Trophoblast cell (in vitro differentiated cells and primary cell): ENCODE data around the gene CLEC16A.

Experiments used
- DNase-seq, 2 donors: peaks; one replicate each; pipeline ENCODE4 v3.0.0-alpha.2; 2016
- H2AFZ ChIP-seq: 2 replicates; pipeline ENCODE4 v1.6.1; 2013; ENCODE audit warnings: low read length, moderate library complexity, mild to moderate bottlenecking; ENCODE audit not compliant: insufficient read depth, poor library complexity
- H2AK5ac ChIP-seq: 2 replicates; pipeline ENCODE4 v1.6.1; 2013; ENCODE audit warnings: mild to moderate bottlenecking, low read length
- H2BK120ac ChIP-seq: 2 replicates; pipeline ENCODE4 v1.6.1; 2013; ENCODE audit warnings: low read length, mild to moderate bottlenecking, moderate library complexity; ENCODE audit not compliant: insufficient read depth, poor library complexity
- H2BK12ac ChIP-seq: 2 replicates; pipeline ENCODE4 v1.6.1; 2013; ENCODE audit warnings: mild to moderate bottlenecking, low read length, moderate library complexity
- H2BK5ac ChIP-seq: 2 replicates; pipeline ENCODE4 v1.6.1; 2013; ENCODE audit warnings: low read length, low read depth, moderate library complexity, mild to moderate bottlenecking; ENCODE audit not compliant: poor library complexity
- H3K14ac ChIP-seq: 2 replicates; pipeline ENCODE4 v1.6.1; 2013; ENCODE audit warnings: mild to moderate bottlenecking, low read length
- H3K18ac ChIP-seq: 2 replicates; pipeline ENCODE4 v1.6.1; 2013; ENCODE audit warnings: mild to moderate bottlenecking, low read length
- H3K23ac ChIP-seq: 2 replicates; pipeline ENCODE4 v1.6.1; 2013; ENCODE audit warnings: low read length
- H3K27ac ChIP-seq: 2 replicates; pipeline ENCODE4 v1.5.1; 2013; ENCODE audit warnings: low read depth, mild to moderate bottlenecking, inconsistent platforms, low read length, moderate library complexity
- H3K27me3 ChIP-seq: 2 replicates; pipeline ENCODE4 v1.6.1; 2013; ENCODE audit warnings: inconsistent platforms, mild to moderate bottlenecking, low read length, moderate library complexity; ENCODE audit not compliant: insufficient read depth
- H3K36me3 ChIP-seq, 2 experiments: 1 replicate in 1 of 2; 2 replicates in 1 of 2; pipeline ENCODE4 v1.6.1; 2013; ENCODE audit warnings: low read length in 2 of 2, mild to moderate bottlenecking in 2 of 2, moderate library complexity in 1 of 2; ENCODE audit not compliant: insufficient read depth in 2 of 2, control insufficient read depth in 1 of 2
- H3K4ac ChIP-seq: 2 replicates; pipeline ENCODE4 v1.6.1; 2013; ENCODE audit warnings: low read depth, mild to moderate bottlenecking, low read length, moderate library complexity
- H3K4me1 ChIP-seq, 2 experiments: 1 replicate in 1 of 2; 2 replicates in 1 of 2; pipeline ENCODE4 v1.6.1; 2013; ENCODE audit warnings: low read length in 2 of 2, mild to moderate bottlenecking in 2 of 2, moderate library complexity in 1 of 2; ENCODE audit not compliant: insufficient read depth in 2 of 2, control insufficient read depth in 1 of 2
- H3K4me2 ChIP-seq: 2 replicates; pipeline ENCODE4 v1.6.1; 2013; ENCODE audit warnings: inconsistent platforms, mild to moderate bottlenecking, low read length, moderate library complexity
- H3K4me3 ChIP-seq: 2 replicates; pipeline ENCODE4 v1.5.1; 2013; ENCODE audit warnings: mild to moderate bottlenecking, low read depth, low read length, inconsistent platforms
- H3K79me1 ChIP-seq: one replicate; pipeline ENCODE4 v1.6.1; 2013; ENCODE audit warnings: low read length
- H3K79me2 ChIP-seq: 2 replicates; pipeline ENCODE4 v1.6.1; 2013; ENCODE audit warnings: low read length, mild to moderate bottlenecking; ENCODE audit not compliant: control insufficient read depth, insufficient read depth, poor library complexity
- H3K9ac ChIP-seq: 2 replicates; pipeline ENCODE4 v1.6.1; 2013; ENCODE audit warnings: mild to moderate bottlenecking, low read length
- H3K9me3 ChIP-seq: 2 replicates; pipeline ENCODE4 v1.6.1; 2013; ENCODE audit warnings: low read depth, mild to moderate bottlenecking, control low read depth, inconsistent platforms, low read length; ENCODE audit not compliant: insufficient read depth
- H4K12ac ChIP-seq: 2 replicates; pipeline ENCODE4 v1.6.1; 2013; ENCODE audit warnings: low read depth, mild to moderate bottlenecking, low read length, moderate library complexity
- H4K8ac ChIP-seq: 2 replicates; pipeline ENCODE4 v1.6.1; 2013; ENCODE audit warnings: low read depth, mild to moderate bottlenecking, low read length, moderate library complexity
- H4K91ac ChIP-seq: one replicate; pipeline ENCODE4 v1.6.1; 2013; ENCODE audit warnings: low read depth, mild to moderate bottlenecking, low read length, moderate library complexity
- WGBS: extraction: QIAGEN DNeasy Blood & Tissue Kit; methylation state at CpG from one replicate; pipeline ENCODE4 v1.1.7; 2013; ENCODE audit warnings: missing lambda C conversion rate; ENCODE audit not compliant: insufficient read length, insufficient coverage; ENCODE audit errors: extremely low coverage; 5-methylcytosine and 5-hydroxymethylcytosine counted together

CLEC16A gene

GRCh38 chr16:11135464-11135973 is 191.2 kb downstream of the CLEC16A start:
- H2AFZ ChIP-seq, result no peak overlapping the region
- H3K4me1 ChIP-seq, result peaks cover 45 to 52% of the 10 kb centered on the region in 2 experiments
- no CpG with 5 or more reads among the region's 11 CpGs for WGBS
- no peaks in the 10 kb centered on the region for H3K36me3 ChIP-seq
- H3K79me1 ChIP-seq, result peaks cover 30% of the 10 kb centered on the region
- H4K12ac ChIP-seq, result peak overlapping the region; percentile 11
- no peak overlapping the region for H3K27ac ChIP-seq
- H2BK5ac ChIP-seq, result peak overlapping the region; percentile 29
- H3K79me2 ChIP-seq, result peaks cover 4% of the 10 kb centered on the region
- H3K9me3 ChIP-seq, result no peaks in the 10 kb centered on the region
- peak overlapping the region; percentile 92 for H2AK5ac ChIP-seq
- H3K14ac ChIP-seq, result peak overlapping the region; percentile 49
- no peak overlapping the region for H3K23ac ChIP-seq
- H3K4ac ChIP-seq, result peak overlapping the region; percentile 47
- no peaks in the 10 kb centered on the region for H3K27me3 ChIP-seq
- H3K4me2 ChIP-seq, result no peak overlapping the region
- peak overlapping the region; percentile 83 for H2BK12ac ChIP-seq
- peak overlapping the region; percentile 67 for H4K91ac ChIP-seq
- H2BK120ac ChIP-seq, result peak overlapping the region; percentile 65
- peak overlapping the region; percentile 48 for H3K18ac ChIP-seq
- no peak overlapping the region for H3K9ac ChIP-seq
- peak; percentile 10 to 45 for DNase-seq
- H3K4me3 ChIP-seq, result no peak overlapping the region
- peak overlapping the region; percentile 17 for H4K8ac ChIP-seq

GRCh38 chr16:11136600-11136999 is 192.2 kb downstream of the CLEC16A start:
- Histone ChIP-seq H4K91ac (no peak overlapping the region), H2AFZ (no peak overlapping the region), H3K27ac (no peak overlapping the region), H4K8ac (no peak overlapping the region), H3K9ac (no peak overlapping the region), H2BK120ac (no peak overlapping the region), H3K4me1 (peaks cover 42 to 46% of the 10 kb centered on the region in 2 experiments), H3K14ac (peak overlapping the region; percentile 0), H3K4ac (no peak overlapping the region), H4K12ac (no peak overlapping the region), H2BK5ac (no peak overlapping the region), H3K18ac (no peak overlapping the region), H3K23ac (no peak overlapping the region), H3K4me3 (no peak overlapping the region), H3K36me3 (no peaks in the 10 kb centered on the region), H3K4me2 (no peak overlapping the region), H3K79me2 (peaks cover 4% of the 10 kb centered on the region), H2AK5ac (peak overlapping the region; percentile 11), H3K9me3 (no peaks in the 10 kb centered on the region), H3K79me1 (peaks cover 25% of the 10 kb centered on the region), H3K27me3 (no peaks in the 10 kb centered on the region), H2BK12ac (peak overlapping the region; percentile 1)
- DNase-seq, result no peak
- no CpG with 5 or more reads among the region's 7 CpGs for WGBS

GRCh38 chr16:11138022-11138768 is 193.8 kb downstream of the CLEC16A start:
- H3K23ac ChIP-seq, result no peak overlapping the region
- H3K14ac ChIP-seq, result no peak overlapping the region
- H3K4me3 ChIP-seq, result no peak overlapping the region

GRCh38 chr16:11138769-11139325 is 194.5 kb downstream of the CLEC16A start:
- Histone ChIP-seq H3K9me3 (no peaks in the 10 kb centered on the region), H2BK120ac (no peak overlapping the region), H4K12ac (no peak overlapping the region), H2BK12ac (peak overlapping the region; percentile 34), H3K27ac (no peak overlapping the region), H3K4me2 (no peak overlapping the region), H2AK5ac (peak overlapping the region; percentile 26), H3K79me2 (peaks cover 4% of the 10 kb centered on the region), H3K4me1 (peaks cover 33 to 34% of the 10 kb centered on the region in 2 experiments), H3K23ac (no peak overlapping the region), H3K27me3 (no peaks in the 10 kb centered on the region), H2BK5ac (no peak overlapping the region), H3K9ac (no peak overlapping the region), H3K4me3 (no peak overlapping the region), H3K18ac (no peak overlapping the region), H3K79me1 (peaks cover 12% of the 10 kb centered on the region), H3K4ac (no peak overlapping the region), H2AFZ (no peak overlapping the region), H4K91ac (peak overlapping the region; percentile 4), H4K8ac (no peak overlapping the region), H3K36me3 (no peaks in the 10 kb centered on the region), H3K14ac (no peak overlapping the region)
- no CpG with 5 or more reads among the region's 8 CpGs for WGBS
- DNase-seq, result peak; percentile 27 to 68

More at GRCh38 chr16:11138022-11138768, 193.8 kb downstream of the CLEC16A start:
- Histone ChIP-seq H3K27ac (no peak overlapping the region), H3K4me2 (no peak overlapping the region), H2BK120ac (no peak overlapping the region), H3K9ac (no peak overlapping the region), H3K9me3 (no peaks in the 10 kb centered on the region), H3K36me3 (no peaks in the 10 kb centered on the region), H3K27me3 (no peaks in the 10 kb centered on the region), H2BK12ac (no peak overlapping the region), H4K91ac (no peak overlapping the region), H2BK5ac (no peak overlapping the region), H3K79me2 (peaks cover 4% of the 10 kb centered on the region), H3K4ac (no peak overlapping the region), H2AFZ (no peak overlapping the region), H2AK5ac (no peak overlapping the region), H4K8ac (no peak overlapping the region), H3K18ac (no peak overlapping the region), H3K79me1 (peaks cover 15% of the 10 kb centered on the region), H3K4me1 (peaks cover 35% of the 10 kb centered on the region in 2 experiments), H4K12ac (no peak overlapping the region)
- peak in 1 of 2 donors; percentile 4 for DNase-seq
- WGBS, result no CpG with 5 or more reads among the region's 14 CpGs
